Trophoblast cell (in vitro differentiated cells and primary cell): ENCODE data around the gene HPCAL4.

Source experiments
- DNase-seq, 2 donors: peaks; one replicate each; pipeline ENCODE4 v3.0.0-alpha.2; 2016
- H2AFZ ChIP-seq: 2 replicates; pipeline ENCODE4 v1.6.1; 2013; ENCODE audit warnings: low read length, moderate library complexity, mild to moderate bottlenecking; ENCODE audit not compliant: insufficient read depth, poor library complexity
- H2AK5ac ChIP-seq: 2 replicates; pipeline ENCODE4 v1.6.1; 2013; ENCODE audit warnings: mild to moderate bottlenecking, low read length
- H2BK120ac ChIP-seq: 2 replicates; pipeline ENCODE4 v1.6.1; 2013; ENCODE audit warnings: low read length, mild to moderate bottlenecking, moderate library complexity; ENCODE audit not compliant: insufficient read depth, poor library complexity
- H2BK12ac ChIP-seq: 2 replicates; pipeline ENCODE4 v1.6.1; 2013; ENCODE audit warnings: mild to moderate bottlenecking, low read length, moderate library complexity
- H2BK5ac ChIP-seq: 2 replicates; pipeline ENCODE4 v1.6.1; 2013; ENCODE audit warnings: low read length, low read depth, moderate library complexity, mild to moderate bottlenecking; ENCODE audit not compliant: poor library complexity
- H3K14ac ChIP-seq: 2 replicates; pipeline ENCODE4 v1.6.1; 2013; ENCODE audit warnings: mild to moderate bottlenecking, low read length
- H3K18ac ChIP-seq: 2 replicates; pipeline ENCODE4 v1.6.1; 2013; ENCODE audit warnings: mild to moderate bottlenecking, low read length
- H3K23ac ChIP-seq: 2 replicates; pipeline ENCODE4 v1.6.1; 2013; ENCODE audit warnings: low read length
- H3K27ac ChIP-seq: 2 replicates; pipeline ENCODE4 v1.5.1; 2013; ENCODE audit warnings: low read depth, mild to moderate bottlenecking, inconsistent platforms, low read length, moderate library complexity
- H3K27me3 ChIP-seq: 2 replicates; pipeline ENCODE4 v1.6.1; 2013; ENCODE audit warnings: inconsistent platforms, mild to moderate bottlenecking, low read length, moderate library complexity; ENCODE audit not compliant: insufficient read depth
- H3K36me3 ChIP-seq, 2 experiments: 1 replicate in 1 of 2; 2 replicates in 1 of 2; pipeline ENCODE4 v1.6.1; 2013; ENCODE audit warnings: low read length in 2 of 2, mild to moderate bottlenecking in 2 of 2, moderate library complexity in 1 of 2; ENCODE audit not compliant: insufficient read depth in 2 of 2, control insufficient read depth in 1 of 2
- H3K4ac ChIP-seq: 2 replicates; pipeline ENCODE4 v1.6.1; 2013; ENCODE audit warnings: low read depth, mild to moderate bottlenecking, low read length, moderate library complexity
- H3K4me1 ChIP-seq, 2 experiments: 1 replicate in 1 of 2; 2 replicates in 1 of 2; pipeline ENCODE4 v1.6.1; 2013; ENCODE audit warnings: low read length in 2 of 2, mild to moderate bottlenecking in 2 of 2, moderate library complexity in 1 of 2; ENCODE audit not compliant: insufficient read depth in 2 of 2, control insufficient read depth in 1 of 2
- H3K4me2 ChIP-seq: 2 replicates; pipeline ENCODE4 v1.6.1; 2013; ENCODE audit warnings: inconsistent platforms, mild to moderate bottlenecking, low read length, moderate library complexity
- H3K4me3 ChIP-seq: 2 replicates; pipeline ENCODE4 v1.5.1; 2013; ENCODE audit warnings: mild to moderate bottlenecking, low read depth, low read length, inconsistent platforms
- H3K79me1 ChIP-seq: one replicate; pipeline ENCODE4 v1.6.1; 2013; ENCODE audit warnings: low read length
- H3K79me2 ChIP-seq: 2 replicates; pipeline ENCODE4 v1.6.1; 2013; ENCODE audit warnings: low read length, mild to moderate bottlenecking; ENCODE audit not compliant: control insufficient read depth, insufficient read depth, poor library complexity
- H3K9ac ChIP-seq: 2 replicates; pipeline ENCODE4 v1.6.1; 2013; ENCODE audit warnings: mild to moderate bottlenecking, low read length
- H3K9me3 ChIP-seq: 2 replicates; pipeline ENCODE4 v1.6.1; 2013; ENCODE audit warnings: low read depth, mild to moderate bottlenecking, control low read depth, inconsistent platforms, low read length; ENCODE audit not compliant: insufficient read depth
- H4K12ac ChIP-seq: 2 replicates; pipeline ENCODE4 v1.6.1; 2013; ENCODE audit warnings: low read depth, mild to moderate bottlenecking, low read length, moderate library complexity
- H4K8ac ChIP-seq: 2 replicates; pipeline ENCODE4 v1.6.1; 2013; ENCODE audit warnings: low read depth, mild to moderate bottlenecking, low read length, moderate library complexity
- H4K91ac ChIP-seq: one replicate; pipeline ENCODE4 v1.6.1; 2013; ENCODE audit warnings: low read depth, mild to moderate bottlenecking, low read length, moderate library complexity
- WGBS: extraction: QIAGEN DNeasy Blood & Tissue Kit; methylation state at CpG from one replicate; pipeline ENCODE4 v1.1.7; 2013; ENCODE audit warnings: missing lambda C conversion rate; ENCODE audit not compliant: insufficient read length, insufficient coverage; ENCODE audit errors: extremely low coverage; 5-methylcytosine and 5-hydroxymethylcytosine counted together

The HPCAL4 gene

GRCh38 chr1:39696448-39696847 is 5.2 kb upstream of the HPCAL4 start:
- Histone ChIP-seq H3K4me2 (no peak overlapping the region), H3K79me2 (no peaks in the 10 kb centered on the region), H3K4me1 (peaks cover 3 to 4% of the 10 kb centered on the region in 2 experiments), H2BK5ac (no peak overlapping the region), H3K27ac (no peak overlapping the region), H2BK120ac (no peak overlapping the region), H3K4me3 (no peak overlapping the region), H3K18ac (no peak overlapping the region), H3K36me3 (no peaks in the 10 kb centered on the region), H3K27me3 (peaks cover 37% of the 10 kb centered on the region), H3K79me1 (no peaks in the 10 kb centered on the region), H2AFZ (no peak overlapping the region), H4K91ac (no peak overlapping the region), H3K4ac (no peak overlapping the region), H4K12ac (no peak overlapping the region), H3K14ac (no peak overlapping the region), H3K9me3 (peaks cover 5% of the 10 kb centered on the region), H3K9ac (no peak overlapping the region), H4K8ac (no peak overlapping the region), H3K23ac (no peak overlapping the region), H2BK12ac (no peak overlapping the region), H2AK5ac (no peak overlapping the region)
- DNase-seq = no peak
- no CpG with 5 or more reads among the region's 1 CpG for WGBS

GRCh38 chr1:39695016-39695415 is 3.8 kb upstream of the HPCAL4 start:
- Histone ChIP-seq H3K23ac (no peak overlapping the region), H3K9ac (no peak overlapping the region), H2AFZ (no peak overlapping the region), H2AK5ac (no peak overlapping the region), H3K4ac (no peak overlapping the region), H3K79me2 (no peaks in the 10 kb centered on the region), H3K18ac (no peak overlapping the region), H3K27me3 (peaks cover 48% of the 10 kb centered on the region), H3K14ac (no peak overlapping the region), H4K8ac (no peak overlapping the region), H2BK5ac (no peak overlapping the region), H2BK120ac (no peak overlapping the region), H3K4me2 (no peak overlapping the region), H4K12ac (no peak overlapping the region), H4K91ac (no peak overlapping the region), H3K9me3 (peaks cover 10% of the 10 kb centered on the region), H3K4me3 (no peak overlapping the region), H3K36me3 (no peaks in the 10 kb centered on the region), H3K4me1 (peaks cover 5 to 7% of the 10 kb centered on the region in 2 experiments), H2BK12ac (no peak overlapping the region), H3K79me1 (no peaks in the 10 kb centered on the region), H3K27ac (no peak overlapping the region)
- WGBS = no CpG with 5 or more reads among the region's 1 CpG
- no peak for DNase-seq

- no CpG with 5 or more reads among the region's 1 CpG for WGBS
- no peaks in the 10 kb centered on the region for H3K79me2 ChIP-seq
Measured at GRCh38 chr1:39694026-39694425, 2.8 kb upstream of the HPCAL4 start.

GRCh38 chr1:39692152-39693074 is 1.2 kb upstream of the HPCAL4 start:
- H3K36me3 ChIP-seq = no peaks in the 10 kb centered on the region
- H3K79me1 ChIP-seq = no peaks in the 10 kb centered on the region
- no CpG with 5 or more reads among the region's 56 CpGs for WGBS

More at GRCh38 chr1:39694026-39694425, 2.8 kb upstream of the HPCAL4 start:
- H2AK5ac ChIP-seq = no peak overlapping the region
- no peak overlapping the region for H2BK12ac ChIP-seq
- peaks cover 10% of the 10 kb centered on the region for H3K9me3 ChIP-seq
- no peak overlapping the region for H3K9ac ChIP-seq
- H3K4ac ChIP-seq = no peak overlapping the region
- no peak overlapping the region for H3K14ac ChIP-seq
- H2BK5ac ChIP-seq = no peak overlapping the region
- peaks cover 7 to 9% of the 10 kb centered on the region in 2 experiments for H3K4me1 ChIP-seq
- no peak overlapping the region for H4K91ac ChIP-seq
- DNase-seq = peak in 1 of 2 donors; percentile 14
- no peaks in the 10 kb centered on the region for H3K79me1 ChIP-seq
- H2BK120ac ChIP-seq = no peak overlapping the region
- no peak overlapping the region for H3K18ac ChIP-seq
- no peak overlapping the region for H4K8ac ChIP-seq
- no peaks in the 10 kb centered on the region for H3K36me3 ChIP-seq
- no peak overlapping the region for H2AFZ ChIP-seq
- H3K4me2 ChIP-seq = no peak overlapping the region
- no peak overlapping the region for H3K4me3 ChIP-seq
- no peak overlapping the region for H4K12ac ChIP-seq
- no peak overlapping the region for H3K27ac ChIP-seq
- H3K23ac ChIP-seq = no peak overlapping the region
- peaks cover 52% of the 10 kb centered on the region for H3K27me3 ChIP-seq

More at GRCh38 chr1:39692152-39693074, 1.2 kb upstream of the HPCAL4 start:
- Histone ChIP-seq H4K91ac (no peak overlapping the region), H3K9me3 (peaks cover 10% of the 10 kb centered on the region), H4K8ac (no peak overlapping the region), H2BK120ac (no peak overlapping the region), H2AK5ac (no peak overlapping the region), H3K14ac (no peak overlapping the region), H4K12ac (no peak overlapping the region), H3K27ac (no peak overlapping the region), H3K4me1 (peaks cover 11 to 12% of the 10 kb centered on the region in 2 experiments), H3K4ac (no peak overlapping the region), H3K18ac (no peak overlapping the region), H2BK12ac (no peak overlapping the region), H2BK5ac (no peak overlapping the region), H3K27me3 (peaks cover 47% of the 10 kb centered on the region), H3K79me2 (no peaks in the 10 kb centered on the region), H3K9ac (no peak overlapping the region), H2AFZ (peak overlapping the region; percentile 24), H3K23ac (no peak overlapping the region), H3K4me2 (peak overlapping the region; percentile 13), H3K4me3 (no peak overlapping the region)
- no peak for DNase-seq
